ENCODE data around the gene P2RX2.

DNA sequence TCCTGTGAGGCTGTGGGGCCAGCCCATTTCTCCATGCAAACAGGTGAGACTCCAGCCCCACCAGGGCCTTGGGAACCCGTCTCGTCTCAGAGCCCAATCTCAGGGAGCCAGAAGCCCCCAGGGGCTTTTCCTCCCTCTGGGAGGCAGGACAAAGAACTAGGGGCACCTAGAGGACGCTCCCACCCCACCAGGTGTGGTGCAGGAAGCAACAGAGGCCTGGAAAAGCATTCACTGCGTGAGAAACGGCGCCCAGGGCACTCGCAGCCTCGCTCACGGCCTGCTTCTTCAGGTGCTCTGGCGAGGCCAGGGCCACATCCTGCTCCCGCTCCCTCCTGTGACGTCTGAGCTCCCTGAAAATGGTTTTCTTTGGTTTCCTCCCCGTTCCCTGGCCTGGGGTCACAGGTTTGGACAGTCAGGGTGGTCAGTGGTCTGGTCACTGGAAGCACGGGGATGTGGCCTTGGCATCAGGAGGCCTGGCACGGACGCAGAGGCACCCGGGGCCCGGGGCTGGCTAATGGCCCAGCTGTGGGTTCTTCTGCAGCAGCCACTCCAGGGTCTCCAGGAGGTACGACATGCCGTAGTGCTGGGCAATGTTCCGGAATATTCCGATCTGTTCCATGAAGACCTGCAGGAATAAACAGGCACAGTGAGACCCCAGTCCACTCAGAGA is 5.7 kb downstream of the P2RX2 start:
- TF ChIP-seq POLR2AphosphoS5 (IDR thresholded peaks at IDR 0.05; ENCODE audit: low read depth, low read length), result no peak
- TF ChIP-seq POLR2A (IDR thresholded peaks at IDR 0.05; ENCODE audit: low read depth, low read length), result no peak
- no peak for TF ChIP-seq TAF1 (IDR thresholded peaks at IDR 0.05; ENCODE audit: low read depth, low read length)

Data from GM12891 (cell line).